Erythroblast (primary cell): Measurements from ENCODE around the gene NDE1.

ENCODE experiments used
- GATA1 ChIP-seq: IDR thresholded peaks from 2 replicates; pipeline ENCODE4 v1.6.1; 2011; ENCODE audit warnings: low read depth, mild to moderate bottlenecking, control low read depth, low read length, moderate library complexity
- POLR2A ChIP-seq: IDR thresholded peaks from 2 replicates; pipeline ENCODE4 v1.6.1; 2011; ENCODE audit warnings: mild to moderate bottlenecking, low read length

DNA sequence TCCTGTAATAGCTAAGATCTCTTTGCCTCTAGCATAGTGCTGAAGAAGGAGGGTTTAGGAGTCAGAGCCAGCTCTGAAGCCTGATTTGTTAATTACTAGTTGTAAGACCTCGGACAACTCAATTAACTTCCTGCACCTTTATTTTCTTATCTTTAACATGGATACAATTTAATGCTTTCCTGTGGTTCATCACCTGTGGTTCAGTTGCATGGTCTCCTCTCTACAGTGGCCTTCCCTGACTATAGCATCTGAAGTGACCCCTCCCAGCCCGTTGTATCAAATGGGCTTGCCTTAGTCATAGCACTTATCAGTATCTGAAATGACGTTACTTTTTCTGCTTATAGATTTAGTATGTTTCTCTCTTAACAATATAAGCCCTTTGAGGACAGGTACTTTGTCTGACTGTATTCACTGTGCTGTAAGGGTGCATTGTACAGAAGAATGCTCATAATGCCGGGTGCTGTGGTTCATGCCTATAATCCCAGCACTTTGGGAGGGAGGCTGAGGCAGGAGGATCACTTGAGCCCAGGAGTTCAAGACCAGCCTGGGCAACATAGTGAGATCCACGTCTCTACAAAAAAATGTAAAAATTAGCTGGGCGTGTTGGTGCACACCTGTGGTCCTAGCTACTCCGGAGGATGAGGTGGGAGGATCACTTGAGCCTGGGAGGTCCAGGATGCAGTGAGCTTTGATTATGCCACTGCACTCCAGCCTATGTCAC, 2.6 kb upstream of the NDE1 start:
- TF ChIP-seq POLR2A = no peak
- no peak for TF ChIP-seq GATA1
